Endothelial cell (in vitro differentiated cells): ENCODE measurements around the gene TLE3. TPM values are rescaled to one million over a fixed set of nuclear protein-coding genes. Genes with fewer than 3 reads are reported as not detected.

ENCODE experiments used
- DNase-seq: peaks from one replicate; pipeline ENCODE4 v3.0.0; 2021; ENCODE audit warnings: low spot score
- H3K27ac Mint-ChIP-seq: one replicate; pipeline ENCODE4 v1.8.0; 2021; ENCODE audit warnings: mixed read lengths, inconsistent platforms; ENCODE audit not compliant: unreplicated experiment
- H3K27me3 Mint-ChIP-seq: one replicate; pipeline ENCODE4 v1.8.0; 2021; ENCODE audit warnings: mild to moderate bottlenecking, moderate library complexity, mixed read lengths, inconsistent platforms; ENCODE audit not compliant: unreplicated experiment
- H3K36me3 Mint-ChIP-seq: one replicate; pipeline ENCODE4 v1.8.0; 2021; ENCODE audit warnings: mild to moderate bottlenecking, low read depth, mixed read lengths, inconsistent platforms; ENCODE audit not compliant: unreplicated experiment
- H3K4me1 Mint-ChIP-seq: one replicate; pipeline ENCODE4 v1.8.0; 2021; ENCODE audit warnings: mild to moderate bottlenecking, mixed read lengths, inconsistent platforms; ENCODE audit not compliant: unreplicated experiment
- H3K4me3 Mint-ChIP-seq: one replicate; pipeline ENCODE4 v1.8.0; 2021; ENCODE audit warnings: mild to moderate bottlenecking, mixed read lengths, inconsistent platforms; ENCODE audit not compliant: unreplicated experiment
- H3K9me3 Mint-ChIP-seq: one replicate; pipeline ENCODE4 v1.8.0; 2021; ENCODE audit warnings: mixed read lengths, inconsistent platforms; ENCODE audit not compliant: unreplicated experiment
- total RNA-seq: library from RNA; stranded (reverse); fragmentation: NEBNext Ultra II Directional; extraction: Animal tissue kit (Norgen Biotek cat#: 25700); gene quantifications from one replicate; pipeline ENCODE4 v1.2.1, GENCODE V29; 2021; ENCODE audit not compliant: unreplicated experiment
- TF ChIP-seq, protein P1 (sequence below): fragments of 200-600 bp; sonication (generic); IDR thresholded peaks from one replicate; pipeline ENCODE4 v1.5.0; 2021; ENCODE audit warnings: antibody characterized with exemption; ENCODE audit not compliant: unreplicated experiment

Gene TLE3
- total RNA-seq, 1 donor from 2014 or later: 80.8 TPM

DNA sequence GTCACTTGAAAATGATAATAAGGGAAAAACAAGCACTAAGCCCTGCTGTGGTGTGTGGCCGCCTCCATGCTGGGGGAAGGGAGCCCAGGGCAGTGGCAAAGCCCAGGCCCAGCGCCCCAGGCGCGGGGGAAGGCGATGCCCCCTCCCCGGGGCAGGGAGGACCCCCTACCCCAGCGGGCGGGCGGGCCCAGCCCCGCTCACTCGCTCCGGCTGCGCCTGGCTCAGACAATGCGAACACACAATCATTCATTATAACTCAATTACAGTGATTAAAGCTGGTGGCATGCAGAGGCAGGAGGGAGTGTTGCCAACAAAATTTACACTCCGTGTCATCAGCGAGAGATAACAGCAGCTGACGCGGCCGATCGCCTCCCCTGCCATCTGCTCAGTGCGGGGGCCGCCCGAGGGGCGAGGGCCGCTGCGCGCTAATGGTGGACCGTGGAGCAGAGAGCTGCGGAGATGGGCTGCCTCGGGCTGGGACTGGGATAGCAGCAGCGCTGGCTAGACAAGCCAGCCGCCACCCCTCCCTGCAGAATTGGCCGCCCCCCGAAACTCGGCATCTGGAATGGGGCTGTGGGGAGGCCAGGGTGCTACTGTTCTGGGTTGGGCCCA is 64.1 kb downstream of the TLE3 start:
- Mint-ChIP-seq H3K27ac (no peak overlapping the region), H3K36me3 (no peaks in the 10 kb centered on the region), H3K27me3 (peaks cover 2% of the 10 kb centered on the region), H3K9me3 (no peaks in the 10 kb centered on the region), H3K4me1 (no peaks in the 10 kb centered on the region), H3K4me3 (no peak overlapping the region)
- TF ChIP-seq, protein P1, sequence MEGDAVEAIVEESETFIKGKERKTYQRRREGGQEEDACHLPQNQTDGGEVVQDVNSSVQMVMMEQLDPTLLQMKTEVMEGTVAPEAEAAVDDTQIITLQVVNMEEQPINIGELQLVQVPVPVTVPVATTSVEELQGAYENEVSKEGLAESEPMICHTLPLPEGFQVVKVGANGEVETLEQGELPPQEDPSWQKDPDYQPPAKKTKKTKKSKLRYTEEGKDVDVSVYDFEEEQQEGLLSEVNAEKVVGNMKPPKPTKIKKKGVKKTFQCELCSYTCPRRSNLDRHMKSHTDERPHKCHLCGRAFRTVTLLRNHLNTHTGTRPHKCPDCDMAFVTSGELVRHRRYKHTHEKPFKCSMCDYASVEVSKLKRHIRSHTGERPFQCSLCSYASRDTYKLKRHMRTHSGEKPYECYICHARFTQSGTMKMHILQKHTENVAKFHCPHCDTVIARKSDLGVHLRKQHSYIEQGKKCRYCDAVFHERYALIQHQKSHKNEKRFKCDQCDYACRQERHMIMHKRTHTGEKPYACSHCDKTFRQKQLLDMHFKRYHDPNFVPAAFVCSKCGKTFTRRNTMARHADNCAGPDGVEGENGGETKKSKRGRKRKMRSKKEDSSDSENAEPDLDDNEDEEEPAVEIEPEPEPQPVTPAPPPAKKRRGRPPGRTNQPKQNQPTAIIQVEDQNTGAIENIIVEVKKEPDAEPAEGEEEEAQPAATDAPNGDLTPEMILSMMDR: no peak
- no peak for DNase-seq

DNA sequence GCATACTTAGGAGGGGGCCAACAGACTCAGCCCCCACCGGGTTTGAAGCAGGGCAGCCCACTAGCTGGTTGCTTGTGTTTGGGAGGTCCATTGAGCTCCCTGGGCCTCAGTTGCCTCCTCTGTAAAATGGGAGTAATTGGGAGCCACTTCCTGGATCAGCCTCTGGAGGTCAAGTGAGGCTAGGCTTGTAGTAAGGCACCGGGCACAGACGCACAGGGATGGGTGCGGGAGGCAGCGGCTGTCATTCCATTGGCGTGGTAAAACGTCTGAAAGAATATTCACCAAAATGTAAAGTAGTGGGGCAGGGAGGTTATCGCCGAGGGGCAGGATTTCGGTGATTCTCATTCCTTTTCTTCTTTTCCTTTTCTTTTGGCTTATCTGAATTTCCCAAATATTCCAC is 64.6 kb downstream of the TLE3 start:
- H3K4me1 Mint-ChIP-seq: no peaks in the 10 kb centered on the region
- H3K27ac Mint-ChIP-seq: no peak overlapping the region
- no peak for DNase-seq
- H3K4me3 Mint-ChIP-seq: no peak overlapping the region
- H3K36me3 Mint-ChIP-seq: no peaks in the 10 kb centered on the region
- TF ChIP-seq, protein P1: no peak
- H3K9me3 Mint-ChIP-seq: no peaks in the 10 kb centered on the region
- H3K27me3 Mint-ChIP-seq: peaks cover 2% of the 10 kb centered on the region

GRCh38 chr15:70032509-70032908 is 65.2 kb downstream of the TLE3 start:
- no peak overlapping the region for H3K27ac Mint-ChIP-seq
- TF ChIP-seq, protein P1: no peak
- H3K36me3 Mint-ChIP-seq: no peaks in the 10 kb centered on the region
- no peaks in the 10 kb centered on the region for H3K4me1 Mint-ChIP-seq
- no peak for DNase-seq
- no peak overlapping the region for H3K4me3 Mint-ChIP-seq
- H3K9me3 Mint-ChIP-seq: no peaks in the 10 kb centered on the region
- H3K27me3 Mint-ChIP-seq: peaks cover 2% of the 10 kb centered on the region

DNA sequence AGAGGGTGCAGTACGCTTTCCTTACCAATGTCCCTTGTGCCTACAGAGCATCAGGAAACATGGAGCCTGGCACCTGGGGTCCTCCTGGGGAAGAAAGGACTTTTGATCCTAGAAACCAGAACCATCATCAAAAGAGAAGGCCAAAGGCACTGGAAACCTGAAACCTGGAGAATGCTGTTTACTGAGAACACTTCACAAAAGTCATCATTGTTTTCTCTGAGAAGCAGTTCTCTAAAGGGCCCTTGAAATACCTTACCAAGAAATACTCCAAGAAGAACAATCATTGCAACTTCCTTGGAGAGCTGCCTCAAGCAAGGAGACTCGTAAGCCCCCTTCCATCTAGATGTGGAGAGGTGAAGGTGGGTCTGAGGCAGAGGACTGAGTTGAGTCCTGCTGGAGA is 66.0 kb downstream of the TLE3 start:
- TF ChIP-seq, protein P1: no peak
- Mint-ChIP-seq H3K27me3 (peaks cover 2% of the 10 kb centered on the region), H3K27ac (no peak overlapping the region), H3K4me1 (no peaks in the 10 kb centered on the region), H3K36me3 (no peaks in the 10 kb centered on the region), H3K4me3 (no peak overlapping the region), H3K9me3 (no peaks in the 10 kb centered on the region)
- DNase-seq: no peak

- Mint-ChIP-seq H3K9me3 (no peaks in the 10 kb centered on the region), H3K4me3 (no peak overlapping the region), H3K36me3 (no peaks in the 10 kb centered on the region), H3K27ac (no peak overlapping the region), H3K27me3 (peaks cover 2% of the 10 kb centered on the region), H3K4me1 (no peaks in the 10 kb centered on the region)
- no peak for DNase-seq
- TF ChIP-seq, protein P1: no peak
Observed at GRCh38 chr15:70031261-70031660, 66.5 kb downstream of the TLE3 start.
